Esophagus squamous epithelium (tissue), 5 donors: ENCODE results near the gene IL11RA. TPM values are rescaled to one million over a fixed set of nuclear protein-coding genes. Genes with fewer than 3 reads are reported as not detected.
"Not testable (repeated sequence)": the region's sequence is repeated elsewhere in the genome, so short reads cannot be mapped to it uniquely, and the experiment has no call there.

Experiments
- DNase-seq: peaks from one replicate; lab custom pipeline; 2025; lab: John Stamatoyannopoulos, UW
- H3K27ac ChIP-seq, 4 donors: fragments of 200-600 bp; sonication (generic); one replicate each; pipeline ENCODE4 v1.5.1; 2016 to 2019; ENCODE audit warnings: mild to moderate bottlenecking in 1 of 4
- H3K27me3 ChIP-seq, 4 donors: fragments of 200-600 bp; sonication (generic); 1 replicate in 3 of 4; 2 replicates in 1 of 4; pipeline versions ENCODE4 v1.5.1 to v1.6.0; 2017 to 2021; ENCODE audit warnings: antibody characterized with exemption in 1 of 4
- H3K36me3 ChIP-seq, 3 donors: fragments of 200-600 bp; sonication (generic); one replicate each; pipeline ENCODE4 v1.5.1; 2016 to 2019
- H3K4me1 ChIP-seq, 3 donors: fragments of 200-600 bp; sonication (generic); one replicate each; pipeline ENCODE4 v1.5.1; 2017 to 2019
- H3K4me3 ChIP-seq, 4 donors: fragments of 200-600 bp; sonication (generic); 1 replicate in 3 of 4; 2 replicates in 1 of 4; pipeline ENCODE4 v1.5.1; 2016 to 2019; ENCODE audit warnings: mild to moderate bottlenecking in 2 of 4, moderate library complexity in 1 of 4
- H3K9me3 ChIP-seq, 3 donors: fragments of 200-600 bp; sonication (generic); one replicate each; pipeline ENCODE4 v1.5.1; 2016 to 2019
- POLR2A ChIP-seq, 4 donors: fragments of 450-650 bp; IDR thresholded peaks; one replicate each; pipeline ENCODE4 v1.6.1; 2017; ENCODE audit warnings: antibody characterized with exemption in 4 of 4, mild to moderate bottlenecking in 4 of 4, moderate library complexity in 3 of 4
- WGBS, 2 donors: methylation state at CpG; one replicate each; pipeline ENCODE4 v1.1.5; 2018; 5-methylcytosine and 5-hydroxymethylcytosine counted together
- intact Hi-C: fragments of 100-400 bp; cut with DNase I; formaldehyde crosslinking; loops from one replicate; pipeline ENCODE4 v1.15.0; 2022
- total RNA-seq, 4 donors: library from RNA; depleted of rRNA; stranded (reverse); fragments of >200 nt; gene quantifications; one replicate each; pipeline ENCODE4 v1.1.0, GENCODE V29; 2016
- TF ChIP-seq, protein P1 (sequence below), 6 experiments: fragments of 450-650 bp in 4 of 6; fragments of 200-600 bp in 2 of 6; sonication (generic) in 2 of 6; IDR thresholded peaks; one replicate each; pipeline ENCODE4 v1.5.1; 2016 to 2019; ENCODE audit warnings: antibody characterized with exemption in 6 of 6, mild to moderate bottlenecking in 4 of 6, moderate library complexity in 4 of 6
- donor health status: DM: yes; HTN: yes; CAD: no.

Gene IL11RA
- total RNA-seq, 4 donors from 2014 or later = 2.5 to 18.7 (median 9.3) TPM

DNA sequence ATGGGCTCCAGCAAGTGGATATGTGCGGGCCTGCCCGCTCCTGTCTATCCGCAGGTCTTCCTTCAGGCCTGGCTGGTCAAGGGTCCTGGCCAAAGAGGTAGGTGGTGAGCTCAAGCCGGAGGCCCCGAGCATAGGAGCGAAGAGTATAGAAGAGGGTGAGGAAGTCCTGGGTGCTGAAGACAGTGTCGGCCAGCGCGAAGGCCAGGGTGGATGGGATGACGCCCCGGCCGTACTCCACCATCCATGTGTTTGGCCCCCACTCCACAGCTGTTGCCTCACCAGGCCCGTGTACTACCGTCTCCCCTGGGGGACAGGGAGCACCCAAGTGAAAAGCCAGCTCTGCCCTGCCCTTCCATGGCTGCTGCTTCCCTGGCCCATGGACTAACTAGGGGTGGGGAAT, 16.4 kb upstream of the IL11RA start:
- intact Hi-C loops = no loop called here
- peaks cover 0 to 14% (median 0%) of the 10 kb centered on the region in 3 donors for H3K36me3 ChIP-seq
- H3K27me3 ChIP-seq = peaks cover 0 to 6% (median 0%) of the 10 kb centered on the region in 4 donors
- H3K27ac ChIP-seq = no peak overlapping the region
- H3K4me3 ChIP-seq = no peak overlapping the region
- TF ChIP-seq, protein P1, sequence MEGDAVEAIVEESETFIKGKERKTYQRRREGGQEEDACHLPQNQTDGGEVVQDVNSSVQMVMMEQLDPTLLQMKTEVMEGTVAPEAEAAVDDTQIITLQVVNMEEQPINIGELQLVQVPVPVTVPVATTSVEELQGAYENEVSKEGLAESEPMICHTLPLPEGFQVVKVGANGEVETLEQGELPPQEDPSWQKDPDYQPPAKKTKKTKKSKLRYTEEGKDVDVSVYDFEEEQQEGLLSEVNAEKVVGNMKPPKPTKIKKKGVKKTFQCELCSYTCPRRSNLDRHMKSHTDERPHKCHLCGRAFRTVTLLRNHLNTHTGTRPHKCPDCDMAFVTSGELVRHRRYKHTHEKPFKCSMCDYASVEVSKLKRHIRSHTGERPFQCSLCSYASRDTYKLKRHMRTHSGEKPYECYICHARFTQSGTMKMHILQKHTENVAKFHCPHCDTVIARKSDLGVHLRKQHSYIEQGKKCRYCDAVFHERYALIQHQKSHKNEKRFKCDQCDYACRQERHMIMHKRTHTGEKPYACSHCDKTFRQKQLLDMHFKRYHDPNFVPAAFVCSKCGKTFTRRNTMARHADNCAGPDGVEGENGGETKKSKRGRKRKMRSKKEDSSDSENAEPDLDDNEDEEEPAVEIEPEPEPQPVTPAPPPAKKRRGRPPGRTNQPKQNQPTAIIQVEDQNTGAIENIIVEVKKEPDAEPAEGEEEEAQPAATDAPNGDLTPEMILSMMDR (IDR thresholded peaks at IDR 0.05) = no peak
- no peak for TF ChIP-seq POLR2A (IDR thresholded peaks at IDR 0.05)
- 73 to 94% methylated on average over 3 to 10 of the region's 14 CpGs for WGBS, 2 donors
- no peak for DNase-seq
- no peaks in the 10 kb centered on the region for H3K9me3 ChIP-seq
- peaks cover 15 to 53% (median 29%) of the 10 kb centered on the region in 3 donors for H3K4me1 ChIP-seq

DNA sequence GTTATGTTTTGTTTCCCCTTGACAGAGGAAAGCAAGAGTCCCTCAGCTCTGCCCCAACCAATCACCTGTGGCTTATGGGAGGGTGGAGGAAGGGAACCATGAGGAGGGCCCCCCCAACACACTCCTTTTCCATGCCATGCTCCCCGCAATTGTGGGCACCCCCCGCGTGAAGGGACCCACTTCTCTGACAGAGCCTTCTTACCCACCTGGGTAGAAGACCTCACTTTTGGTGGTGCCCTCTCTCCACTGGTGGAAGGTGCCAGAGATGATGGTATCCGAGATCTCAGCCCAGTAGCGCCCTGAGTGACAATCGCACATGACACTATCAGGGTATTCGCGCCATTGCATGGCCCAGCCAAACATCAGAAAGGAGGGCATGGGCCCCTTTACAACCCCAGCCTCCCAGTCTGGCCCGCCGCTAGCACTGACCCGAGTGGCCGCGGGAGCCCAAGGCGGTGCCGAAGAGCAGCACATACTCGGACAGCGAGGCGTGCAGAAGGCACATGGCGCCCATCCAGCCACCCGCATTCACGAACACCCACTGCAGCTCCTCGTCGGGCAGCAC, 15.1 kb upstream of the IL11RA start:
- intact Hi-C loops = no loop called here
- Histone ChIP-seq H3K36me3 (peaks cover 0 to 14% (median 0%) of the 10 kb centered on the region in 3 donors), H3K4me1 (peaks cover 15 to 47% (median 24%) of the 10 kb centered on the region in 3 donors), H3K27ac (peak overlapping the region; percentile 87 to 95 (median 90)), H3K4me3 (peak overlapping the region; percentile 54 to 84 (median 73)), H3K9me3 (no peaks in the 10 kb centered on the region), H3K27me3 (no peaks in the 10 kb centered on the region)
- no peak for DNase-seq
- WGBS, 2 donors = 3 to 5% methylated on average over 5 to 13 of the region's 23 CpGs
- TF ChIP-seq, protein P1 (IDR thresholded peaks at IDR 0.05) = no peak
- TF ChIP-seq POLR2A (IDR thresholded peaks at IDR 0.05) = no peak

DNA sequence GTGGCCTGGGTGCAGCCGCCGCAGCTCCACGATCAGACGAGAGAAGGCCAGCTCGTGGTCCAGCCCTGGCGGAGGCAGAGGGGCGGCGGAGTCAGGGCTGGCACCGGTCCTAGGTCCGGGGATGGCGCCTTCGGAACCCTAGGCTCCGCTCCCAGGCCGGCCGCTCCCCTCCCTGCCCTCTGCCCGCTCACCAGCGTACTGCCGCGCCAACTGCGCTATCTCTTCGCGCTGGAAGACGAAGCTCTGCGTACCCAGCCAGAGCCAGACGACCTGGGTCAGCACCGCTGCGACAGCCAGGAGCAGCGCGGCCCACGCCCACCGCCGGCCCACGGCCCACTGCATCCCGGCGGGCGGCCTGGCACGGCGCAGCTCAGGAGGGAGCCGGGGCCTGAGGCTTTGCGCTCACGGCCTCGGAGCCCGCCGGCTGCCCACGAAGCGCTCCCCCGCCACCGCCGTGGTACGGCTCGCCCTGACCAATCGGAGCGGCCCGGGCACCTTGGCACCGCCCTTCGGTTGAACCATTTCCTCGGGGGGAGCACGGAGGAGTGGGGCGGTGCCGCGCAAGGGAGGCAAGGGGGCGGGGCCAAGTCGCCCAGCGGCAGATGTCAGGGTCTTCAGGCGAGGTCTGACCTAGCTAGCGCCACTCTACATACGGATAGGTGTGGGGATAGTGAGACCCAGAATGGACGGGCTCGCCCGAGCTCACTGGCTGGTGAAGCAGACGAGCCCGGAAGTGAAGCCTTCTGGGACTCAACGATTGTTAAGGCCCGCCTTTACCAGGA, 14.4 kb upstream of the IL11RA start, which contains the start of gene SIGMAR1:
SIGMAR1 (minus strand) TSS at position 432 of the 782 bp plus-strand sequence; CDS start at position 342, 90 bp downstream.
- peak within 1 kb of the TSS; percentile 54 to 84 (median 73) for H3K4me3 ChIP-seq
- DNase-seq = peak; percentile 64
- no peaks in the 10 kb centered on the region for H3K9me3 ChIP-seq
- H3K4me1 ChIP-seq = peaks cover 15 to 47% (median 24%) of the 10 kb centered on the region in 3 donors
- intact Hi-C loops = no loop called here
- WGBS, 2 donors = 0% methylated on average over 2 of the region's 74 CpGs; no CpG with 5 or more reads in 1 of the 2 donors
- H3K27ac ChIP-seq = peak within 1 kb of the TSS; percentile 87 to 95 (median 90)
- peaks cover 0 to 14% (median 0%) of the 10 kb centered on the region in 3 donors for H3K36me3 ChIP-seq
- TF ChIP-seq POLR2A (IDR thresholded peaks at IDR 0.05) = peak in 3 of 4 donors; percentile 8 to 89 (median 73)
- TF ChIP-seq, protein P1 (IDR thresholded peaks at IDR 0.05) = peak in 1 of 6 experiments; percentile 9
- no peaks in the 10 kb centered on the region for H3K27me3 ChIP-seq

DNA sequence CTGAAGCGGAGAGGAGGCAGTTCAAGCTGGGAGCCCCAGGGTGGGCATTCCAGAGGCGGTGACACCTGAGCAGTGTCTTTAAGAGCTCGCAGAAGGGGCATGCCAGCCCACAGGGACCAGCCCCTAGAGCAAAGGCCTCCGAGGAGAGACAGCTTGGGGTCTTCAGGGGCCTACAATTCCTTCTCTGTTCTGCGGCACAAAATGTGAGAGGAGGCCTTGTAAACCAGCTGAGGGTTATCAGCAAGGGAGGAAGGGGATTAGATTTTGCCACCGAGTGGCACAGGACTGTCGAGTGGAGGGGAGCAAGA, 13.9 kb upstream of the IL11RA start:
- TF ChIP-seq, protein P1 (IDR thresholded peaks at IDR 0.05) = no peak
- no peak for TF ChIP-seq POLR2A (IDR thresholded peaks at IDR 0.05)
- Histone ChIP-seq H3K4me3 (peak overlapping the region; percentile 54 to 84 (median 73)), H3K4me1 (peaks cover 15 to 47% (median 24%) of the 10 kb centered on the region in 3 donors), H3K27ac (peak overlapping the region; percentile 87 to 95 (median 90)), H3K27me3 (no peaks in the 10 kb centered on the region), H3K9me3 (no peaks in the 10 kb centered on the region), H3K36me3 (peaks cover 0 to 14% (median 0%) of the 10 kb centered on the region in 3 donors)
- intact Hi-C loops = no loop called here
- no peak for DNase-seq
- WGBS, 2 donors = 11 to 29% methylated on average over 5 to 7 of the region's 7 CpGs

DNA sequence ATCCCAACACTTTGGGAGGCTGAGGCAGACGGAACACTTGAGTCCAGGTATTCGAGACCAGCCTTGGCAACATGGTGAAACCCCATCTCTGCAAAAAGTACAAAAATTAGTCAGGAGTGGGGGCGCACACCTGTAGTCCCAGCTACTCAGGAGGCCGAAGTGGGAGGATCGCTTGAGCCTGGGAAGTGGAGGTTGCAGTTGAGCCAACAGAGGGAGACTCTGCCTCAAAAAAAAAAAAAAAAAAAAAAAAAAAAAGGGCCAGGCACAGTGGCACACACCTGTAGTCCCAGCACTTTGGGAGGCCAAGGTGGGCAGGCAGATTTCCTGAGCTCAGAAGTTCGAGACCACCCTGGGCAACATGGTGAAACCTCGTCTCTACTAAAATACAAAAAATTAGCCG, 12.7 kb upstream of the IL11RA start:
- intact Hi-C loops, H3K9me3 ChIP-seq, H3K27ac ChIP-seq, H3K4me3 ChIP-seq, DNase-seq, H3K27me3 ChIP-seq: not testable (repeated sequence)
- Histone ChIP-seq H3K4me1 (peaks cover 15 to 39% (median 24%) of the 10 kb centered on the region in 3 donors), H3K36me3 (peaks cover 0 to 14% (median 0%) of the 10 kb centered on the region in 3 donors)
- 72 to 89% methylated on average over 8 of the region's 8 CpGs for WGBS, 2 donors
